ENCODE results near the gene LPAR1.

The LPAR1 gene

GRCh38 chr9:111000202-111000601 lies 38.1 kb downstream of the LPAR1 start:
- no peak for DNase-seq (ENCODE audit: low read depth)

DNA sequence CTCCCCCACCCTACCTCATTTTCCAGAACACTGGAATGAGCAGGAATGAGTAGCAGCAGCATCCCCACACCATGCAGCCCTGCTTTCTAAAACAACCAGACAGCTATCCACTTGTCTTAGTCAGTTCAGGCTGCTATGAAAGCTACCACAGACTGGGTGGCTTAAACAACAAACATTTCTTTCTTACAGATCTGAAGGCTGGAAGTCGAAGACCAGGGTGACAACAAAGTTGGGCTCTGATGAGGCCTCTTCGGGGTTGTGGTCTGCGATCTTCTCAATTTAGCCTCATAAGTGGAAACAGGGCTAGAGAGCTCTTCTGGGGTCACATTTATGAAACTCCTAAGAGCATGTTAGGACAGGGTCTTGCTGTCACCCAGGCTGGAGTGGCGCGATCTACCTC lies 38.9 kb downstream of the LPAR1 start:
- DNase-seq (ENCODE audit: low read depth): no peak

- no peak for DNase-seq (ENCODE audit: low read depth)
Measured at GRCh38 chr9:110997847-110998246, 40.4 kb downstream of the LPAR1 start.

DNA sequence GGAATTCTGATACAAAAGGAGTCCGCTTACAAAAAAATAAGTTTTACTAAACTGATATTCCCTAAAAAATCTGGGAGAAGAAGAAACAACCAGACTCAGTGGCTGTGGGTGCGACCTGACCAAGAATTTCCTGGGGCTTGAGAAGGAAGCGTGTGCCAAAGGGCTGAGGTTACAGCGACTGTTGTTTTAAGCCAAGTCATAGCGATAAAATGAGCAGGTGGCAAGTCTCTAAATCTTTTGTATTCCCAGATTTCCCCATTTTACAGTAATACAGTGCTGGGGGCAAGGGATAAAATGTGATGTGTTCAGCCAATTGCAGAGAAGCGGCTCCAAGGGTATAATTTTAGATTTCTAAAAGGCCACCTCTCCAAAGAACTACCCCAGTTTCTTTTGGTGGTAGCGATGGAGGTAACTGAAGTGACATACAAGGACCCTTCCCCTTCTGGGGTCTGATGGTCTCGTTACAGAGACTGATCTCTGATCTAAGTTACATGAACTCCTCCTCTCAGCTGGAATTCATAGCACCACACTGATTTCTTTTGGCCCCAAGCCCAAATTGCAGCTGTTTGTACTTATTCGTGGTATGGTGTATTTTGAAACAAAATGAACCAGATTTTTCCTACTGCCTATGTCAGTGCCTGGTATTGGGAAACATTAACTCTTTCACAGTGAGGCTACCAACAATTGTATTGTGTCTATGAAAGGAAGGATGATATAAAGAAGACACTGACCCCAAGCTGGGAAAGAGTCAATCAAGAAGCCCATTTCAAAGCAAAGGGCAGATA lies 41.6 kb downstream of the LPAR1 start:
- DNase-seq (ENCODE audit: low read depth): no peak

DNA sequence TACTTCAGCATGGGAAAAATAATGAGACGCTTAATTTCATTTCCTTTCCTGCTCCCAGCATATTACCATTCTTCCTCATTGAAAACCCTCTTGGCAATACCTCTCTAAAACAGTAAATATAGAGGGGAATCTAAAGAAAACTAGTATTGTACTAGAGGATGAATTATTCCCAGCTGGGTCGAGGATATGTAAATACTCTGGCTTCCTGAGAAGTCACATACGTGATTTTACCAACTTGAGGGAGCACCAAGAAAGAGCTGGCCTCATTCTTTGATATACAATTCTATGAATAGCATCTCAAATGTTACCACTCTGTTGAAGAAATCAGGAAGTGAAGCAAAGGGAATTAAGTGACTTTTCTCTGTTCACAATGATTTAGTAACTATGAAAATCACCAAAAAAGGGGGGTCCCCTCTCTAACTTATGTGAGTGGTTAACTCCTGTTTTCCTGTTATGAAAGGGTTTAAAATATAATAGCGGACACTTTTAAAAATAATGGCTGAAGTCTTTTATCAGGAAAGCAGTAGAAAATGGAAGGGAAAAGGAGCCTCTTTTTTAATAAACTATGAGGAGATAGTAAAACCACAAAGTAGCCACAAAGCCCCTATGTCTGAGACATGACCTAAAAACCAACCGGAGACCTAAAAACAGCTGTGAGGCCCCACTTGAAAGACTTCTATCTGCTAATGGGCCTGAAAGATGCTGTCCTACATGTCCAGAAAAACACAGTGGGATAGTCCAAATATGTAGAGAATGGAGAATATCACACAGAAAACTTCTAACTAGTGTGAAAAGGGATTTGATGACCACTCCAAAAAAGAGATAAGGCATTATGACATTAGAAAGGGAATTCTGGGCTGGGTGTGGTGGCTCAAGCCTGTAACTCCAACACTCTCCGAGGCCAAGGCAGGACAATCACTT lies 42.6 kb downstream of the LPAR1 start:
- no peak for DNase-seq (ENCODE audit: low read depth)

DNA sequence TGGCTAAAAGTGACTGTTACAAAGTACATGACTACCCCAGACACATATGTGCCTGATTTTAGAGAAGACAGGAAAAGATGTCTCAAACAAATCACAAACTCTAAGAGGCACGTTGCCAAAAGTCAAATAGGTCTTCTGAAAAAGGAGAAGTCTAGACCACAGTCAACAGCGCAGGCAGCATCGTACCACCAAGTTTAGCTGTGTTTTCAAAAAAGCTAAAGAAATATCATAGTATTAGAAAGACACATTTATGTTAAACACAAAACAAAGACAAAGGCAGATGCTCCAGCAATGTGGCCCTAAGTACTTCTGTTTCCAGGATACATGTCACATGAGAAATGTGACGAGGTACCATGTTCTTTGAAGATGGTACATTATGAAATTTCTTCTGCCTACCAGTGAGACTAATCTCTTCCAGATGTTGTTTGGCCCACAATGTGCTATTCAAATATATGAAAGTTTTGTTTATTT lies 43.5 kb downstream of the LPAR1 start:
- no peak for DNase-seq (ENCODE audit: low read depth)

GRCh38 chr9:110990481-110990880 lies 47.8 kb downstream of the LPAR1 start:
- DNase-seq (ENCODE audit: low read depth): no peak

- DNase-seq (ENCODE audit: low read depth): no peak
Measured at GRCh38 chr9:110986529-110986928, 51.7 kb downstream of the LPAR1 start.

DNA sequence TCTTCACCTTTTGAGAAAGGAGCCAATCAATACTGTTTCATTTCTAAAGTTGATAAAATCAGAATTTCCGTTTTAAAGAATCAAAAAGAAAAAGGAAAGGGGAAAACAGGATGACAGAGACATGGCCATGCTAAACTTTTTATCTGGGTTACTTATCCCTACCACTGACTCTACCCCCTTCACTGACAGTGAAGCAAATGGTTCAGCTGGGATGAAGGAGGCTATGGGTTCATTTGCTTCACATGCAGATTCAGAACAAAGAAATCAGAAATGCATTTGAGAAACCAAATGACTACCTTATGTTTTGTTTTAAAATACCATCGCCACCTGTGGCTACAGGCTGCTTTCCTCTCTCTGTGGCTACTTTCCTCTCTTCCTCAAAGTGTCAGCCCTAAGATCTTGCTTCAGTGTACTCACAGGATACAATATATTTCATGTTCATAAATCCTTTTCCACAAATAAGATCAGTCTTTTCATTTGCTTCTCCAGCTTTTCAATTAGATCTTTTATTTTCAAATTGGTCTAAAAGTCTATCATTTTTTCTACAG lies 53.3 kb downstream of the LPAR1 start:
- DNase-seq (ENCODE audit: low read depth): no peak

GRCh38 chr9:110980261-110980660 lies 58.0 kb downstream of the LPAR1 start:
- DNase-seq (ENCODE audit: low read depth): no peak

GRCh38 chr9:110979636-110980035 lies 58.6 kb downstream of the LPAR1 start:
- no peak for DNase-seq (ENCODE audit: low read depth)

DNA sequence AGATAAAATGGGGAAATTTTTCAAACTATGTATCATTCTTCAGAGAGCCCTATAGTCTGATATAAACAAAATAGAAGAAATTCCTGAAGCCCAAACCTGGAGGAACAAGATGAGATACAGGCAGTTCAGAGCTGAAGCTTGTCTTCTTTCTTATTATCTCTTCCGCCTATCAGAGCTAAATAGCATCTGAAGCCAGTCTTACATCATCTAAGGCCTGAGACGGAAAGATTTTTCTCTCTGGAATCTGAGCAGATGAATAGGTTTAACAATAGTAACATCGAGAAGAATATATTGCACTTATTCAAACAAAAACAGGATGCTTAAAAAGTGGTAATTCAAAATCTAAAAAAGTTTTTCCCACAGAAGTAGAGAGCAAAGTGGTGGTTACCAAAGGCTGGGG lies 59.8 kb downstream of the LPAR1 start:
- DNase-seq (ENCODE audit: low read depth): no peak

DNA sequence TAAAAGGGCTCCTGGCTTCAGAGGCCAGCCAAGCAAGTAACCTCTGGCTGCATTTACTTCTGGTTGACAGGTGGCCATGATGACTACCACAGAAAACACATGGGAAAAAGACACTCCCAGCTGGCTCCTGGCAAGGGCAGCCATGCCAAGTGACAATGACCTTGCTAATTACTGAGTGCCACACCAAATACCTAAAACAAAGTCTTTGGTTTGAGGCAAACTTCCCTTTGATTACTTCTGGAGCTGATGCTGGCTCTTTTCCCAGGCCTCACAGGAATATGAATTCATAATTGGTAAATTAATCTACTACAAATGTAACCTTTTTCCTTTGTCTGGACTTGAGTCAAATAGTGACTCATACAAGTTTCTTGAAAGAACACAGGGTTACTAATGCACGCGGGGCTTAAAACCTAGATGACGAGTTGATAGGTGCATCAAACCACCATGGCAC lies 61.0 kb downstream of the LPAR1 start:
- DNase-seq (ENCODE audit: low read depth): no peak

DNA sequence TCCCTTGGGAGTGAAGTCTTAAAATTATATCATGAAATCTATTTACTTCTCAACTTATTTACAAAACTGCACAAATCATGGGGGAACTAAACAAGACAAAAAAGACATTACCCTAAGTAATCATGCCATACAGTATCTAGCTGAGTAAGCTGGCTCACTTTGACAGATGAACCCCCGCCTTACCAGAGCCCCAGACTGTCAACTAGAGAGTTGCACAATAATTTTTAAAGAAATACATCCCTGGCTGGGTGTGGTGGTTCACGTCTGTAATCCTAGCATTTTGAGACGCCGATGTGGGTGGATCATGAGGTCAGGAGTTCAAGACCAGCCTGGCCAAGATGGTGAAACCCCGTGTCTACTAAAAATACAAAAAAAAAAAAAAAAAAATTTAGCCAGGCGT lies 62.3 kb downstream of the LPAR1 start:
- DNase-seq (ENCODE audit: low read depth): no peak

GRCh38 chr9:110975278-110975677 lies 63.0 kb downstream of the LPAR1 start:
- no peak for DNase-seq (ENCODE audit: low read depth)

GRCh38 chr9:110971705-110972104 lies 66.6 kb downstream of the LPAR1 start:
- no peak for DNase-seq (ENCODE audit: low read depth)

DNA sequence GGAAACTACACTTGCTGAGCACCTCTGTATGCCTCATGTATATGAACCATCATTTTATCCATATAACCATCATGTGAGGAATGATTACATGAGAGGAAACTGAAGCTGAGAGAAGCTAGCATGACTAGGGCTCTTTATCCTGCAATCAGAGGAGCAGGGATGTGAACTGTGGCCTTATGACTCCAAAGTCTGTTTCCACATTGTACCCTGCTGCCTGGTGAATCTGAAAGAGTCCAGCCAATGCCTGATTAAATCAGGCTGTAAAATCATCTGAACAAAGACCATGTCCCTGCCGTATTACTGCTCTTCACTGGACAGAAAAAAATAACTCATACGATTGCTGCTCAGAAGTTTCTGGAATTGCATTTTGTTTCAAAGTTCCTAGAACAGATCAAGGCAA lies 67.0 kb downstream of the LPAR1 start:
- no peak for DNase-seq (ENCODE audit: low read depth)

DNA sequence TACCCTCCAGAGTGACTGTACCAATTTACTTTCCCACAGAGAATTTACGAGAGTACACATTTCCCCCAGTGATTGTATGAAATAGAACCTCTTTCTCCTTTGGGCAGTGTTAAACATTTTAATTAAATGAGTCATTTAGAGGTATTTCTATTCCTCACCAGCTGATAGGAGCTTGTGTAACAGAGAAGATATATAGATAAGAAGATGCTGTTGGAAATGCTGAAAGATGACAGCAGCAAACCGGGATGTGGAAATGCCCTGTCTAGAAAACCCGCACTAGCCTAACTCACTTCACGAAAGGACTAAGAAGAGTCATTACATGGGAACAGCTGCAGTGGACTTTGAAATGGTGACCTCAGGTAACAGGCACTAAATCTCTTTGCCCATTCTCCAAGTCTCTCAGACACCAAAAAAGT lies 68.3 kb downstream of the LPAR1 start:
- DNase-seq (ENCODE audit: low read depth): no peak

- no peak for DNase-seq (ENCODE audit: low read depth)
Measured at GRCh38 chr9:110968096-110968495, 70.2 kb downstream of the LPAR1 start.

DNA sequence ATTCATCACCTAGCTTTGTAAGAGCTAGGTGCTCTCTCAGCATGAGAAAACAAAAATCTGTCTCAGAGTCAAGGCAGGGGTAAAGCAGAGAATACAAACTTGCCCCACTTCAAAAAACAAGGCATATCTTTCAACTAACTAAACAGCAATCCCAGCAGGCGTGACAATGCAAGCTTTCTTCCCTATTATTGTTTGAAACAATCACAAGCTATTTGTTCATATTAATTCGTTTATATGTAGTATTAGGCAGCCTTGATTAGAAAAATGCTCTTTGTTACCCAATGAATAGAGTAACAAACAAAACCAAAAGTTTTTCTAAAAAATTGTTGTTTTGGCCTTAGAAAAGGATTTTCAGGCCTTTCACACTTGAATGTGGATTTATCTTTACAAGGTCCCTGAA lies 71.1 kb downstream of the LPAR1 start:
- no peak for DNase-seq (ENCODE audit: low read depth)

- DNase-seq (ENCODE audit: low read depth): no peak
Measured at GRCh38 chr9:110960288-110960687, 78.0 kb downstream of the LPAR1 start.

DNA sequence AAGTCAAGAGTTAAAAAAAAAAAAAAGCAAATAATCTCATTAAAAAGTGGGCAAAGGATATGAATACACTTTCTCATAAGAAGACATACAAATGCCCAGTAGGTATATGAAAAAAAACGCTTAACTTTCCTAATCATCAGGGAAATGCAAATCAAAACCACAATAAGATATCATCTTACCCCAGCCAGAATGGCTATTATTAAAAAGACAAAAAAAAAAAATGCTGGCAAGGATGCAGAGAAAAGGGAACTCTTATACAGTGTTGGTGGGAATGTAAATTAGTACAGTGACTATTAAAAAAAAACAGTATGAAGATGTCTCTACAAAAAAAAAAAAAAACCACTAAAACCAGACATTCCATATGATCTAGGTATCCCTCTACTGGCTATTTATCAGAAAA lies 79.4 kb downstream of the LPAR1 start:
- DNase-seq (ENCODE audit: low read depth): no peak

- no peak for DNase-seq (ENCODE audit: low read depth)
Measured at GRCh38 chr9:110954822-110955291, 83.4 kb downstream of the LPAR1 start.

Data from stimulated activated CD8-positive, alpha-beta memory T cell treated with anti-CD3 and anti-CD28 coated beads, Interleukin-15, amount 100 ng/mL, for 24 hours (primary cell).